Inflammatory macrophage treated with lipopolysaccharide for 4 hours (primary cell): ENCODE measurements around the gene ADIRF.
"Not testable (repeated sequence)": the region's sequence is repeated elsewhere in the genome, so short reads cannot be mapped to it uniquely, and the experiment has no call there.

ENCODE experiments used
- DNase-seq: peaks from one replicate; pipeline ENCODE4 v3.0.0-alpha.2; 2020

ADIRF gene

GRCh38 chr10:86968271-86968993 is at the start of gene ADIRF:
Gene ADIRF (plus strand): TSS chr10:86968482. CDS start chr10:86968545, 63 bp downstream.
- no peak for DNase-seq

GRCh38 chr10:86922553-86922961 is 45.7 kb upstream of the ADIRF start:
- no peak for DNase-seq

- DNase-seq, result no peak
These were observed 38.6 kb upstream of the ADIRF start for GRCh38 chr10:86929468-86930380.

GRCh38 chr10:86931872-86932271 is 36.4 kb upstream of the ADIRF start:
- peak; percentile 29 for DNase-seq

GRCh38 chr10:86932674-86933073 is 35.6 kb upstream of the ADIRF start:
- no peak for DNase-seq

- not testable (repeated sequence) for DNase-seq
These were observed 34.0 kb upstream of the ADIRF start for GRCh38 chr10:86934162-86934711.

GRCh38 chr10:86936661-86937501 is 31.4 kb upstream of the ADIRF start:
- no peak for DNase-seq

GRCh38 chr10:86937502-86938154 is 30.7 kb upstream of the ADIRF start:
- DNase-seq, result no peak

- no peak for DNase-seq
These were observed 30.0 kb upstream of the ADIRF start for GRCh38 chr10:86938260-86938659.

GRCh38 chr10:86940076-86940475 is 28.2 kb upstream of the ADIRF start:
- DNase-seq, result not testable (repeated sequence)

- no peak for DNase-seq
These were observed 27.6 kb upstream of the ADIRF start for GRCh38 chr10:86940677-86941076.

GRCh38 chr10:86941426-86941825 is 26.9 kb upstream of the ADIRF start:
- DNase-seq, result no peak

- no peak for DNase-seq
These were observed 26.3 kb upstream of the ADIRF start for GRCh38 chr10:86941991-86942421.

- DNase-seq, result no peak
These were observed 25.6 kb upstream of the ADIRF start for GRCh38 chr10:86942441-86943315.

- no peak for DNase-seq
These were observed 24.8 kb upstream of the ADIRF start for GRCh38 chr10:86943316-86944030.

- DNase-seq, result no peak
These were observed 24.3 kb upstream of the ADIRF start for GRCh38 chr10:86944031-86944419.

- no peak for DNase-seq
These were observed 23.8 kb upstream of the ADIRF start for GRCh38 chr10:86944471-86944870.

- DNase-seq, result no peak
These were observed 23.4 kb upstream of the ADIRF start for GRCh38 chr10:86944907-86945306.

- no peak for DNase-seq
These were observed 22.7 kb upstream of the ADIRF start for GRCh38 chr10:86945361-86946212.
